Tibial artery (tissue), 4 donors: Measurements from ENCODE around the gene SCCPDH.
A peak's percentile ranks its signal among the peaks of the same experiment; 100 is the strongest.

Source experiments
- DNase-seq, 2 donors: peaks; one replicate each; pipeline ENCODE4 v3.0.0-alpha.2; 2019
- H3K27ac ChIP-seq, 2 donors: fragments of 200-600 bp; sonication (generic) in 1 of 2; 1 replicate in 1 of 2; 2 replicates in 1 of 2; pipeline ENCODE4 v1.5.1; 2018 to 2019; ENCODE audit warnings: mild to moderate bottlenecking in 1 of 2
- H3K27me3 ChIP-seq, 2 donors: fragments of 200-600 bp; sonication (generic) in 1 of 2; one replicate each; pipeline versions ENCODE4 v1.5.1 to v1.6.0; 2016 to 2019
- H3K36me3 ChIP-seq, 3 donors: fragments of 200-600 bp; sonication (generic) in 2 of 3; one replicate each; pipeline ENCODE4 v1.5.1; 2016 to 2019; ENCODE audit warnings: mild to moderate bottlenecking in 2 of 3
- H3K4me1 ChIP-seq, 4 donors: fragments of 200-600 bp; sonication (generic) in 2 of 4; 1 replicate in 3 of 4; 2 replicates in 1 of 4; pipeline ENCODE4 v1.5.1; 2016 to 2019
- H3K4me3 ChIP-seq, 2 donors: fragments of 200-600 bp; sonication (generic) in 1 of 2; 1 replicate in 1 of 2; 2 replicates in 1 of 2; pipeline ENCODE4 v1.5.1; 2018 to 2019; ENCODE audit warnings: mild to moderate bottlenecking in 2 of 2
- H3K9me3 ChIP-seq, 3 donors: fragments of 200-600 bp; sonication (generic) in 1 of 3; one replicate each; pipeline ENCODE4 v1.5.1; 2016 to 2019
- CTCF ChIP-seq, 2 experiments: fragments of 200-600 bp in 1 of 2; fragments of 450-650 bp in 1 of 2; IDR thresholded peaks; one replicate each; pipeline ENCODE4 v1.5.1; 2017 to 2019; ENCODE audit warnings: antibody characterized with exemption in 2 of 2, mild to moderate bottlenecking in 1 of 2, moderate library complexity in 1 of 2
- intact Hi-C: fragments of 100-400 bp; cut with DNase I; formaldehyde crosslinking; loops from one replicate; pipeline ENCODE4 v1.15.0; 2023; ENCODE audit warnings: low total_unique reads

Gene SCCPDH

GRCh38 chr1:246769306-246769705 is 45.1 kb downstream of the SCCPDH start:
- peaks cover 34 to 65% (median 65%) of the 10 kb centered on the region in 3 donors for H3K36me3 ChIP-seq
- H3K27ac ChIP-seq = no peak overlapping the region
- no peak overlapping the region for H3K4me3 ChIP-seq
- peak in 1 of 2 donors; percentile 74 for DNase-seq
- no peaks in the 10 kb centered on the region for H3K4me1 ChIP-seq
- intact Hi-C loops = no loop called here
- no peaks in the 10 kb centered on the region for H3K27me3 ChIP-seq
- no peaks in the 10 kb centered on the region for H3K9me3 ChIP-seq
- no peak for TF ChIP-seq CTCF (IDR thresholded peaks at IDR 0.05)

- H3K36me3 ChIP-seq = peaks cover 33 to 71% (median 56%) of the 10 kb centered on the region in 3 donors
- no peak overlapping the region for H3K27ac ChIP-seq
- no peak for TF ChIP-seq CTCF (IDR thresholded peaks at IDR 0.05)
- no peaks in the 10 kb centered on the region for H3K27me3 ChIP-seq
- H3K4me1 ChIP-seq = no peaks in the 10 kb centered on the region
- H3K9me3 ChIP-seq = no peaks in the 10 kb centered on the region
- H3K4me3 ChIP-seq = no peak overlapping the region
- DNase-seq = no peak
- intact Hi-C loops = no loop called here
Observed at GRCh38 chr1:246771366-246771765, 47.2 kb downstream of the SCCPDH start.

GRCh38 chr1:246772686-246773085 is 48.5 kb downstream of the SCCPDH start:
- Histone ChIP-seq H3K36me3 (peaks cover 33 to 67% (median 54%) of the 10 kb centered on the region in 3 donors), H3K4me3 (no peak overlapping the region), H3K4me1 (no peaks in the 10 kb centered on the region), H3K27me3 (no peaks in the 10 kb centered on the region), H3K27ac (no peak overlapping the region), H3K9me3 (no peaks in the 10 kb centered on the region)
- intact Hi-C loops = no loop called here
- no peak for DNase-seq
- no peak for TF ChIP-seq CTCF (IDR thresholded peaks at IDR 0.05)

- Histone ChIP-seq H3K27me3 (no peaks in the 10 kb centered on the region), H3K27ac (no peak overlapping the region), H3K36me3 (peaks cover 33 to 66% (median 49%) of the 10 kb centered on the region in 3 donors), H3K9me3 (no peaks in the 10 kb centered on the region), H3K4me3 (no peak overlapping the region), H3K4me1 (no peaks in the 10 kb centered on the region)
- DNase-seq = no peak
- intact Hi-C loops = no loop called here
- TF ChIP-seq CTCF (IDR thresholded peaks at IDR 0.05) = no peak
Observed at GRCh38 chr1:246773213-246773641, 49.0 kb downstream of the SCCPDH start.

GRCh38 chr1:246775531-246776385 is 51.5 kb downstream of the SCCPDH start:
- DNase-seq = no peak
- intact Hi-C loops = no loop called here
- Histone ChIP-seq H3K4me1 (no peaks in the 10 kb centered on the region), H3K27ac (no peak overlapping the region), H3K36me3 (peaks cover 38 to 55% (median 48%) of the 10 kb centered on the region in 3 donors), H3K9me3 (no peaks in the 10 kb centered on the region), H3K4me3 (no peak overlapping the region), H3K27me3 (no peaks in the 10 kb centered on the region)
- no peak for TF ChIP-seq CTCF (IDR thresholded peaks at IDR 0.05)
